Measurements from ENCODE around the gene GNAI3.

- no peak for TF ChIP-seq CTCF (IDR thresholded peaks at IDR 0.05)
- no peak for TF ChIP-seq POLR2A (IDR thresholded peaks at IDR 0.05)
Observed at GRCh38 chr1:109603229-109603628, 54.8 kb downstream of the GNAI3 start.

All from thyroid gland (tissue), 4 donors.